A549 treated with CpdA at 1 μM for 4 hours (cell line): Measurements from ENCODE around the gene GCNT1. TPM values are rescaled to one million over a fixed set of nuclear protein-coding genes. Genes with fewer than 3 reads are reported as not detected.

Source experiments
- total RNA-seq: library from RNA; stranded (reverse); fragments of 200-300 nt; extraction: Qiagen RNA extraction; gene quantifications from 5 replicates; pipeline ENCODE4 v1.2.3, GENCODE V29; 2022; ENCODE audit warnings: low read depth

Gene GCNT1
- 1.7 to 4.0 TPM (median 2.4 TPM) in 5 replicates for total RNA-seq

DNA sequence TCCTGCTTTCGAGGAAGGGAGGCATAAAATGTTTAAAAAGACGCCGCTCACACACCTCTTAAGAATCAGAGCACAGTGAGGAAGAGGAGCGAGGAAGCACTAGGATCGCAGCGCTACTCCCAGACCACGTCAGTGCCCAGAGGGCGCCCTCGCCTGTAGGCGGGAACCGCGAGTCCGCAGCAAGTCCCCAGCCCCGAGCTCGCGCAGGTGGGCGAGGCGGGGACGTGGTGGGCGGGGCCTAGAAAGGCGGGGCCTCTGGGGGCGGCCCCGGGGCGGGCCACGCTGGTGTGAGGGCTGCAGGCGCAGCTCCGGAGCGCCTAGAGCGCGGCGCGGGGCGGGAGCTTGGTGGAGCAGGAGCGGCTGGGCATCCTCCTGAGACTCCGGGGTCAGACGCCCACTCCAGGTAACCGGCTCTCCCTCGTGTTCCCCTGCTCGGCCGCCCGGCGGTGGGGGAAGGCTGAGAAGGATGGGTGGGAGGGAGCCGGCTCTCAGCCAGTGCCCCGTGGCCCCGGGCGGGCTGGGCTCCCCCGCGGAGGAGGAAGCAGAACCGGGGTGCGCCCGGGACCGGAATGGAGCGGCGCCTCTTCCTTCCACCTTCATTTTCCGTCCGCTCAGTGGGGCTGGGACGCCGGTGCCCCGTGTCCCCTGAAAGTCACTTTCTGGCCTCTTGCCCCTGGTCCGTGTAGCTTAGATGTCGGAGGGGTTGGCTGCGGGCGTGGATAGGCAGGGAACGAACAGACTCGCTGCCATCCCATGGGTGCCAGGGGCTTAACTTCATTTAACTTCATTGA, at the start of gene GCNT1:
Gene GCNT1, plus strand, starts transcription at position 280 of the 791 bp plus-strand sequence. CDS start 43,200 bp downstream, outside the sequence.

Other genes starting within 250 kb of the GCNT1 start
- gene RFK, start 64.8 kb upstream of the GCNT1 start, total RNA-seq = 40.3 to 56.2 TPM (median 45.2 TPM) in 5 replicates